Sciatic nerve (tissue), 2 donors: Measurements from ENCODE around the gene CCT8. TPM values are rescaled to one million over a fixed set of nuclear protein-coding genes. Genes with fewer than 3 reads are reported as not detected.
"Not testable (repeated sequence)": the region's sequence is repeated elsewhere in the genome, so short reads cannot be mapped to it uniquely, and the experiment has no call there.

Experiments used
- ATAC-seq: fragments of 200-7000 bp; cut with Tn5 transposase; one replicate; pipeline ENCODE4 v1.9.1; 2020; ENCODE audit warnings: mild to moderate bottlenecking, moderate library complexity
- DNase-seq: peaks from one replicate; pipeline ENCODE4 v3.0.0-alpha.2; 2020; ENCODE audit warnings: low spot score
- intact Hi-C: fragments of 100-400 bp; cut with DNase I; formaldehyde crosslinking; loops from one replicate; pipeline ENCODE4 v1.14.2; 2022
- total RNA-seq: library from RNA; stranded (reverse); fragmentation: NEBNext Ultra II Directional; extraction: Animal tissue kit (Norgen Biotek cat#: 25700); gene quantifications from one replicate; pipeline ENCODE4 v1.2.1, GENCODE V29; 2021
- donor health status: DM: no; HTN: no; CAD: no.
- donor health status: DM: no; HTN: no; CAD: no.

Gene CCT8
- total RNA-seq, 1 donor from 2014 or later, result 73.8 TPM

- intact Hi-C loops, result no loop called here
- DNase-seq (no peak), ATAC-seq (no peak)
Observed at GRCh38 chr21:29030909-29031308, 42.5 kb downstream of the CCT8 start.

DNA sequence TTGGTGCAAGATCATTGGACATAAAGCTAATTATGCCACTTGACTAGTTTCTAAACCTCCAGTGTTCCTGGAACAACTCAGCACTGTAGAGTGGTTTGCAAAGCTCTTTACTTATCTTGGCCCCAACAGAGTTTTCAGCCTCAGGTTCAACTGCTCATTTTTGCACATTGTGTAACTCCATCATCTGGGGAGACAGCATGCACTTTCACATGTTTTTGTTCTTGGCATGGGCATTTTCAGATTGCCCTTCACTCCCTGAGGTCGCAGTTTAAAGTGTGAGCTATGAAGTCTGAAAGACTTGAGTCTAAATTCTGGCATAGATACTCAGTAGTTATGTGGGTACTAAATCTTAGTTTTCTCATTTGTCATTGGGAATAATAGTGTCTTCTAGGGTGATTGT, 43.9 kb downstream of the CCT8 start:
- no peak for ATAC-seq
- DNase-seq, result no peak
- intact Hi-C loops, result loop anchor here (10.0 kb wide), 1 partner anchor 45 kb away; the partner anchor contains the start of gene CCT8

DNA sequence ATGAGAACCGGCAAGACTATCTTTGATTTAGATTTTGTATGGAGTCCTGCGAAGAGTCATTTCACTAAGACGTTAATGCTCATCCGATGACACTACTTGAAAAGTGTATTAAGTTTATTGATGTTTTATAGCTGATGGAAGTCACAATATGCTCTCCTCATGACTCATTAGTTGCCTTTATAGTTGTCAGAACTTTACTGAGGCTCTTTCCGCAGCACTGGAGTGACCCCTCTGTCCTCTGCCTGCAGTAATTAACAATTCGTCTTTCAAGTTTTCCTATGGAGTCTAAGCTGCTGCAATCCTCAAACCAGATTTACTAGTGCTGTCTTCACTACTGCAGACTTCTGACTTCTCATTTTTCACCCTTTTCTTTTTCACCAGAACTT, 48.1 kb downstream of the CCT8 start:
- intact Hi-C loops, result loop anchor here (10.0 kb wide), 1 partner anchor 49 kb away; the partner anchor contains the start of gene CCT8
- no peak for DNase-seq
- no peak for ATAC-seq

GRCh38 chr21:29024474-29025327, 48.7 kb downstream of the CCT8 start, which contains the start of gene USP16:
Gene USP16 (plus strand): TSS chr21:29024668. CDS start chr21:29027914, 3,246 bp downstream.
- peak; percentile 96 for DNase-seq
- ATAC-seq, result peak; percentile 99
- intact Hi-C loops, result loop anchor here (10.0 kb wide), 1 partner anchor 50 kb away; the partner anchor contains the start of gene CCT8

- ATAC-seq, result no peak
- DNase-seq, result no peak
- intact Hi-C loops, result loop anchor here (10.0 kb wide), 1 partner anchor 53 kb away; the partner anchor contains the start of gene CCT8
Observed at GRCh38 chr21:29022166-29022565, 51.3 kb downstream of the CCT8 start.

DNA sequence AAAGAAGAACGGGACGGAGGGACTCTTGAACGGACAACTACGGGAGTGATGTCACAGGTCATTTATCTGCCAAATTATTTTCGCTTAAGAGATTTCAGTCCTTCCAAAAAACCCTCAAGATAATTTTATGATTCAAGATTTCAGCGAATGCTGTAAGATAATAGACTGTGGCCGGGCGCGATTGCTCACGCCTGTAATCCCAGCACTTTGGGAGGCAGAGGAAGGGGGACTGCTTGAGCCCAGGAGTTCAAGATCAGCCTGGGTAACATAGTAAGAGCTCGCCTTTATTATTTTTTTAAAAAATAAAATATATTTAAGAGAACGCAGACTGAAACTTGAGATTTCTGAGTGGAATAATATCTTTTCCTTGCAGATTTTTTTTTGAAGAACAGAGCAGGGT, 54.9 kb downstream of the CCT8 start:
- intact Hi-C loops, result no loop called here
- no peak for DNase-seq
- ATAC-seq, result peak; percentile 25

GRCh38 chr21:29017639-29018237, 55.7 kb downstream of the CCT8 start:
- DNase-seq (no peak), ATAC-seq (peak; percentile 31)
- intact Hi-C loops, result no loop called here

- ATAC-seq, intact Hi-C loops, DNase-seq: not testable (repeated sequence)
Observed at GRCh38 chr21:29011236-29011635, 62.2 kb downstream of the CCT8 start.

DNA sequence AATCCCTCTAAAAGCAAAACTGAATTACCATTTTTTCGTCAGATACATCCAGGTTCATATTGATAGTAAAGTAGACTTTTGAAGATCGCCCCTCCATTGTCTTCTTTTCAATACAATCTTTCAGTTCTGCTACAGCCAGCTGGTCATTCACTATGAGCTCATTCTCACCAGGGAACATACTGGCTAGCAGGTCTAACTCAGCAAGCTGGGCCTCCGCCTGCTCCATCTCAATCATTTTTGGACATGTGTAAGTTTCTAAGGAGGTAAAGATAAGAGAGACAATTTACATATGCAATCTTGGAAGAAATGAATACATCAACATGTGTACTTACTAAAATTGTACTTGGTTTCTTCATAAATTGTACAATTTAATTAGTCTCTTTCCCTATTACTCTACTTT, 65.1 kb downstream of the CCT8 start:
- intact Hi-C loops, result no loop called here
- ATAC-seq (no peak), DNase-seq (no peak)

DNA sequence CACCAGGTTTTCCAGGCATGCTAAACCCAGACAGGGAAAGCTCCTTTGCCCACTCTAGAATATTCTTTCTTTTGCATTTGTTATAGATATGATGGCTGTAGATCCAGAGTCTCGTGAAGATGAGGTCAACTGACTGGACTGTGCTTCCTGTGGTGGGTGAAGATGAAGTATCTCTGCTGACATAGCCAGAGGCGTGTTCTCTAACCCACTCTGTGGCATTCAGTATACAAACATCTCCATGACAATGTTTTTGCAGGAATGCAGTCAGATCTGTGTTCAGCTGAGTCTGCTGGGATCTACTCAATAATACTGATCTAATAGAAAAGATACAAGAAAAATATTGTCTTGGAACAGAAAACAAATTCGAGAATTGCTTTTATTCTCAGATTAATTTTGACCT, 65.6 kb downstream of the CCT8 start:
- no peak for DNase-seq
- ATAC-seq, result no peak
- intact Hi-C loops, result no loop called here

DNA sequence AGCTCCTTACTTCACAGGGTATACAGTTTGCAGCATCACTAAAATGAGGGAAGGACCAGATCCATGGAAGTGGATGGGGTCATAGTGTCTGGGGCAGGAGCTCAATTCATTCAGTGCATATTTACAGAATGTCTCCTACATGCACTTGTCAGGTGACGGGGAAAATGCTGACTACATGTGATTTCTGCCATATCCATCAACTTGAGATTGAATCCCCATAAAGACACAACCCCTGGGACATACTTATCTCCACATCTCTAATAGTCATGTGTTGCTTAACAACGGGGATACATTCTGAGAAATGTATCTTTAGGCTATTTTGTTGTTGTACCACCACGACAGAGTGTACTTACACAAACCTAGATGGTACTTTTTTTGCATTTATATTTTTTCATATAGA, 66.3 kb downstream of the CCT8 start:
- ATAC-seq (no peak), DNase-seq (no peak)
- intact Hi-C loops, result no loop called here

Other genes starting within 250 kb of the CCT8 start
- gene LTN1, start 80.8 kb downstream of the CCT8 start, total RNA-seq, result 35.6 TPM
- 8.5 TPM for gene RWDD2B, start 54.3 kb downstream of the CCT8 start, total RNA-seq
- gene USP16, start 49.0 kb downstream of the CCT8 start, total RNA-seq, result 53.7 TPM
- 5.7 TPM for gene MAP3K7CL, start 57.0 kb upstream of the CCT8 start, total RNA-seq
- gene BACH1, start 225.3 kb upstream of the CCT8 start, total RNA-seq, result 94.7 TPM